GM23338 (cell line): Measurements from ENCODE around the gene KCNMB4. TPM values are rescaled to one million over a fixed set of nuclear protein-coding genes. Genes with fewer than 3 reads are reported as not detected.

Experiments used
- ATAC-seq: fragments of 200-7000 bp; cut with Tn5 transposase; 3 replicates; pipeline ENCODE4 v1.9.1; 2020
- DNase-seq: peaks from one replicate; pipeline ENCODE4 v3.0.0-alpha.2; 2015; ENCODE audit warnings: low spot score
- H2AFZ ChIP-seq: fragments of 200-600 bp; sonication (generic); 2 replicates; pipeline ENCODE4 v1.8.0; 2016; ENCODE audit warnings: antibody characterized with exemption, mild to moderate bottlenecking, moderate library complexity
- H3F3A ChIP-seq: fragments of 200-600 bp; sonication (generic); replicated peaks from 2 replicates; pipeline ENCODE4 v1.8.0; 2017; ENCODE audit warnings: antibody characterized with exemption, mixed run types, low read depth
- H3K27ac ChIP-seq: fragments of 200-600 bp; sonication (generic); 2 replicates; pipeline ENCODE4 v1.6.1; 2016; ENCODE audit warnings: low read depth
- H3K27me3 ChIP-seq: fragments of 200-600 bp; sonication (generic); 2 replicates; pipeline ENCODE4 v1.8.0; 2016; ENCODE audit warnings: mild to moderate bottlenecking, mixed run types, moderate library complexity; ENCODE audit not compliant: insufficient read depth
- H3K36me3 ChIP-seq: fragments of 200-600 bp; sonication (generic); 2 replicates; pipeline ENCODE4 v1.8.0; 2016; ENCODE audit warnings: mild to moderate bottlenecking; ENCODE audit not compliant: insufficient read depth
- H3K4me1 ChIP-seq: fragments of 200-600 bp; sonication (generic); 2 replicates; pipeline ENCODE4 v1.8.0; 2016; ENCODE audit warnings: mild to moderate bottlenecking, moderate library complexity; ENCODE audit not compliant: insufficient read depth
- H3K4me2 ChIP-seq: fragments of 200-600 bp; sonication (generic); 2 replicates; pipeline ENCODE4 v1.7.1; 2017; ENCODE audit warnings: mixed run types
- H3K4me3 ChIP-seq: fragments of 200-600 bp; sonication (generic); 2 replicates; pipeline ENCODE4 v1.6.1; 2016; ENCODE audit warnings: mixed run types
- H3K79me2 ChIP-seq: fragments of 200-600 bp; sonication (generic); replicated peaks from 2 replicates; pipeline ENCODE4 v1.8.0; 2017; ENCODE audit warnings: mild to moderate bottlenecking; ENCODE audit not compliant: insufficient read depth
- H3K9me2 ChIP-seq: fragments of 200-600 bp; sonication (generic); 2 replicates; pipeline ENCODE4 v1.8.0; 2017; ENCODE audit not compliant: insufficient read depth
- H4K20me1 ChIP-seq: fragments of 200-600 bp; sonication (generic); replicated peaks from 2 replicates; pipeline ENCODE4 v1.8.0; 2017; ENCODE audit warnings: mild to moderate bottlenecking; ENCODE audit not compliant: insufficient read depth
- H3K27ac Mint-ChIP-seq: 2 replicates; pipeline ENCODE4 v1.8.0; 2020; ENCODE audit warnings: inconsistent platforms, mild to moderate bottlenecking, moderate library complexity, mixed read lengths
- H3K27me3 Mint-ChIP-seq: 3 replicates; pipeline ENCODE4 v1.8.0; 2022; ENCODE audit warnings: low read depth, mild to moderate bottlenecking, moderate library complexity, mixed read lengths, inconsistent platforms; ENCODE audit not compliant: insufficient read depth, poor library complexity
- H3K36me3 Mint-ChIP-seq: 3 replicates; pipeline ENCODE4 v1.8.0; 2021; ENCODE audit warnings: low read depth, mild to moderate bottlenecking, inconsistent platforms, moderate library complexity, mixed read lengths
- H3K4me1 Mint-ChIP-seq: 3 replicates; pipeline ENCODE4 v1.8.0; 2020; ENCODE audit warnings: mild to moderate bottlenecking, inconsistent platforms, mixed read lengths
- H3K4me3 Mint-ChIP-seq: 3 replicates; pipeline ENCODE4 v1.8.0; 2021; ENCODE audit warnings: moderate library complexity, mild to moderate bottlenecking, inconsistent platforms, mixed read lengths
- H3K9me3 Mint-ChIP-seq: 3 replicates; pipeline ENCODE4 v1.8.0; 2020; ENCODE audit warnings: moderate library complexity, mild to moderate bottlenecking, inconsistent platforms, mixed read lengths
- CREB1 ChIP-seq: fragments of 250-450 bp; sonication (Bioruptor Pico); IDR thresholded peaks from 2 replicates; pipeline ENCODE4 v1.5.0; 2020; ENCODE audit warnings: low read depth, mild to moderate bottlenecking, moderate library complexity
- EZH2 ChIP-seq: fragments of 200-600 bp; sonication (generic); IDR thresholded peaks from one replicate; pipeline ENCODE4 v1.8.0; 2017; ENCODE audit warnings: antibody characterized with exemption, mild to moderate bottlenecking, low read depth; ENCODE audit not compliant: unreplicated experiment
- EZH2phosphoT487 ChIP-seq: fragments of 200-600 bp; sonication (generic); IDR thresholded peaks from one replicate; pipeline ENCODE4 v1.8.1; 2018; ENCODE audit warnings: antibody characterized with exemption; ENCODE audit not compliant: unreplicated experiment
- JUNB ChIP-seq: IDR thresholded peaks from one replicate; pipeline ENCODE4 v1.6.1; 2016; ENCODE audit warnings: antibody characterized with exemption; ENCODE audit not compliant: unreplicated experiment
- NANOG ChIP-seq: IDR thresholded peaks from 2 replicates; pipeline ENCODE4 v1.6.1; 2016; ENCODE audit warnings: antibody characterized with exemption, borderline replicate concordance
- POLR2AphosphoS5 ChIP-seq: IDR thresholded peaks from 2 replicates; pipeline ENCODE4 v1.6.1; 2016; ENCODE audit warnings: antibody characterized with exemption, low read depth
- REST ChIP-seq: IDR thresholded peaks from one replicate; pipeline ENCODE4 v1.6.1; 2018; ENCODE audit warnings: antibody characterized with exemption; ENCODE audit not compliant: unreplicated experiment
- STAT1 ChIP-seq: IDR thresholded peaks from one replicate; pipeline ENCODE4 v1.6.1; 2016; ENCODE audit warnings: antibody characterized with exemption; ENCODE audit not compliant: unreplicated experiment
- ZNF114 ChIP-seq: fragments of 250-450 bp; sonication (Bioruptor Pico); IDR thresholded peaks from 2 replicates; pipeline ENCODE4 v1.5.0; 2020; ENCODE audit warnings: mild to moderate bottlenecking, moderate library complexity
- ZNF331 ChIP-seq: fragments of 250-450 bp; sonication (Bioruptor Pico); IDR thresholded peaks from 2 replicates; pipeline ENCODE4 v1.5.0; 2020; ENCODE audit warnings: low read depth, mild to moderate bottlenecking, moderate library complexity
- ZNF462 ChIP-seq: fragments of 250-450 bp; sonication (Bioruptor Pico); IDR thresholded peaks from 2 replicates; pipeline ENCODE4 v1.5.0; 2020; ENCODE audit warnings: mild to moderate bottlenecking, moderate library complexity
- polyA plus RNA-seq: library from polyadenylated mRNA; unstranded; fragments of >200 nt; fragmentation: Nextera tagmentation; extraction: Ambion mirVana; gene quantifications from 2 replicates; pipeline ENCODE4 v1.2.1, GENCODE V29; 2016
- total RNA-seq: library from RNA; depleted of rRNA; stranded (reverse); fragments of >200 nt; shearing (Covaris generic); gene quantifications from 2 replicates; pipeline ENCODE4 v1.2.3, GENCODE V29; 2014
- TF ChIP-seq, protein P1 (sequence below): IDR thresholded peaks from 2 replicates; pipeline ENCODE4 v1.6.1; 2016; ENCODE audit warnings: antibody characterized with exemption
- TF ChIP-seq, protein P2 (sequence below), 2 experiments: fragments of 200-600 bp in 1 of 2; sonication (generic) in 1 of 2; conservative IDR thresholded peaks; 2 replicates each; pipeline versions ENCODE4 v1.5.1 to v1.6.1; 2016 to 2017; ENCODE audit warnings: antibody characterized with exemption in 2 of 2, low read depth in 2 of 2, mild to moderate bottlenecking in 2 of 2, moderate library complexity in 1 of 2

The KCNMB4 gene
- total and polyA plus RNA-seq, 2 experiments from 2014 or later, result 9.4 to 14.7 TPM

- Histone ChIP-seq H3K4me1 (no peaks in the 10 kb centered on the region; the same call in 1 of the 2 replicates), H3K79me2 (0 out of 2 replicates have a peak, but pooled peaks cover 18% of the 10 kb centered on the region), H2AFZ (no peak overlapping the region), H3K36me3 (no peaks in the 10 kb centered on the region), H3K27me3 (no peaks in the 10 kb centered on the region), H3K4me2 (no peak overlapping the region), H3F3A (no peaks in the 10 kb centered on the region), H3K9me2 (no peaks in the 10 kb centered on the region), H4K20me1 (no peaks in the 10 kb centered on the region; the same call in 1 of the 2 replicates), H3K27ac (no peak overlapping the region), H3K4me3 (no peak overlapping the region)
- Mint-ChIP-seq H3K27ac (no peak overlapping the region), H3K4me1 (peaks cover 7% of the 10 kb centered on the region; the same call in 2 of the 3 replicates), H3K4me3 (no peak overlapping the region), H3K27me3 (no peaks in the 10 kb centered on the region), H3K36me3 (peaks cover 21% of the 10 kb centered on the region; the same call in 2 of the 3 replicates), H3K9me3 (peaks cover 7% of the 10 kb centered on the region; the same call in 2 of the 3 replicates)
- DNase-seq (no peak), ATAC-seq (no peak)
- TF ChIP-seq, protein P1, sequence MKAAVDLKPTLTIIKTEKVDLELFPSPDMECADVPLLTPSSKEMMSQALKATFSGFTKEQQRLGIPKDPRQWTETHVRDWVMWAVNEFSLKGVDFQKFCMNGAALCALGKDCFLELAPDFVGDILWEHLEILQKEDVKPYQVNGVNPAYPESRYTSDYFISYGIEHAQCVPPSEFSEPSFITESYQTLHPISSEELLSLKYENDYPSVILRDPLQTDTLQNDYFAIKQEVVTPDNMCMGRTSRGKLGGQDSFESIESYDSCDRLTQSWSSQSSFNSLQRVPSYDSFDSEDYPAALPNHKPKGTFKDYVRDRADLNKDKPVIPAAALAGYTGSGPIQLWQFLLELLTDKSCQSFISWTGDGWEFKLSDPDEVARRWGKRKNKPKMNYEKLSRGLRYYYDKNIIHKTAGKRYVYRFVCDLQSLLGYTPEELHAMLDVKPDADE, result no peak
- TF ChIP-seq JUNB, result no peak
- TF ChIP-seq POLR2AphosphoS5, result no peak
- no peak for TF ChIP-seq ZNF462
- no peak for TF ChIP-seq EZH2phosphoT487
- no peak for TF ChIP-seq REST
- TF ChIP-seq EZH2, result no peak
- TF ChIP-seq, protein P2, sequence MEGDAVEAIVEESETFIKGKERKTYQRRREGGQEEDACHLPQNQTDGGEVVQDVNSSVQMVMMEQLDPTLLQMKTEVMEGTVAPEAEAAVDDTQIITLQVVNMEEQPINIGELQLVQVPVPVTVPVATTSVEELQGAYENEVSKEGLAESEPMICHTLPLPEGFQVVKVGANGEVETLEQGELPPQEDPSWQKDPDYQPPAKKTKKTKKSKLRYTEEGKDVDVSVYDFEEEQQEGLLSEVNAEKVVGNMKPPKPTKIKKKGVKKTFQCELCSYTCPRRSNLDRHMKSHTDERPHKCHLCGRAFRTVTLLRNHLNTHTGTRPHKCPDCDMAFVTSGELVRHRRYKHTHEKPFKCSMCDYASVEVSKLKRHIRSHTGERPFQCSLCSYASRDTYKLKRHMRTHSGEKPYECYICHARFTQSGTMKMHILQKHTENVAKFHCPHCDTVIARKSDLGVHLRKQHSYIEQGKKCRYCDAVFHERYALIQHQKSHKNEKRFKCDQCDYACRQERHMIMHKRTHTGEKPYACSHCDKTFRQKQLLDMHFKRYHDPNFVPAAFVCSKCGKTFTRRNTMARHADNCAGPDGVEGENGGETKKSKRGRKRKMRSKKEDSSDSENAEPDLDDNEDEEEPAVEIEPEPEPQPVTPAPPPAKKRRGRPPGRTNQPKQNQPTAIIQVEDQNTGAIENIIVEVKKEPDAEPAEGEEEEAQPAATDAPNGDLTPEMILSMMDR (conservative IDR thresholded peaks at IDR 0.05; ENCODE audit: low read depth in 2 of 2), result no peak
- no peak for TF ChIP-seq ZNF114 (CRISPR knock-in tag)
- TF ChIP-seq ZNF331 (CRISPR knock-in tag), result no peak
- no peak for TF ChIP-seq NANOG
- no peak for TF ChIP-seq STAT1
- TF ChIP-seq CREB1 (CRISPR knock-in tag), result no peak
Measured at GRCh38 chr12:70389678-70390077, 23.6 kb downstream of the KCNMB4 start.
